Measurements from ENCODE around the gene RYR3. TPM values are rescaled to one million over a fixed set of nuclear protein-coding genes. Genes with fewer than 3 reads are reported as not detected.

RYR3 gene
- polyA plus RNA-seq, 3 donors: 0.02 to 4.4 (median 0.80) TPM

DNA sequence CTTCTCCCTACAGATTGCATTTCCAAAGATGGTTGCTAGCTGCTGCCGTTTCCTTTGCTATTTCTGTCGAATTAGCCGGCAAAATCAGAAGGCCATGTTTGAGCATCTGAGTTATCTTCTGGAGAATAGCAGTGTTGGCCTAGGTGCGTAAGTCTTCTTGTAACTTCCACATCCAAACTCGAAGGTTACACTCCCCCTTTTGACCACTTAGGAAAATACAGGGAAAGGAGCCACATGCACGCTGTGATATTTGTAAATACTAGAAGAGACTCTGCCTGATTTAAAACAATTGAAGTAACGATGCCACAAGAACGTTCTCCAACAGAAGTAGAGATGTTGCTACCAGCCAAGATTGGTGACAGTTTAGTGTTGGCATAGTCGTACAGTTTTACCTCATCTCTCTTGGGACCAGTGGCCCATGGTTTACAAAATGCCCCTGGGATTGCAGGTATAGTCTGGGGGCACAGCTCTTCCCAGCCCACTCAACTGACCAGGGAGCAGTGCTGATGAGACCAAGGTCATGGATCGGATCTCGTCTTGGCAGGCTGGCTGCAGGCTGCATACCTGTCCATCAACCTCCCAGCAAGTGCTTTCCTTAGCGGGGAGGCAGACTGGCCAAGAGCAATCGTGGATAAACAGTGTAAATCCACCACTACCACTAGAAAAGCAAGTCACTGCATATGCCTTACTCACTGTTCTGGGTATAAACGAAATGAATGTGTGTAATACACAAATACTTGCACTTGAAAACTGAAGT lies 389.1 kb downstream of the RYR3 start:
- WGBS, 3 donors: 47 to 72% (median 62%) methylated on average over 14 of the region's 14 CpGs
- H3K27ac ChIP-seq (ENCODE audit: low read depth, low read length): no peak overlapping the region

DNA sequence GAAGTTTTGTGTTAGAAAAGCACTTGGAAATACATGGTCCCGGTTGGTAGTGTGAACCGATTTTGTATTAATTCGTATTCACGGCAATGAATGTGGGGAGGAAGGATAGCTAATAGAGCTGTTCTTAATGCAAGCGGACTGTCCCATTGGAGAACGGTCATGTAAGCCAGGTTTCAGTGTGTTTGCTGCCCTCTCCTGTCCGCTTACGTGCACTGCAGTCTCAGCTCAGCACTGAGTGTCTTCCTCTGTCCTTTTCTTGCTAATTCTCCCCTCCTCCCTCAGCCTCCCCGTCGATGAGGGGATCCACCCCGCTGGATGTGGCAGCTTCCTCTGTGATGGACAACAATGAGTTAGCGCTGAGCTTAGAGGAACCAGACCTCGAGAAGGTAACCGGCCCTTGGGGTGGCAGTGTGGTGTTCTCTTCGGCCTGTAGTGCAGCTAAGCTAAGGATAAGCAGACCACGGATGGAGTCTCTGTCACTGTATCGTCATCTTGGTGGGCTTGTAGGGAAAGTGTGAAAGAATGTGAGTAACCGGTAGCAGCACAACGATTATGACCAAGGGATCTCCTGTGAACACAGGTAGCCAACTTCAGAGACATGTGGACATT lies 390.0 kb downstream of the RYR3 start:
- no peak overlapping the region for H3K27ac ChIP-seq (ENCODE audit: low read depth, low read length)
- WGBS, 3 donors: 17 to 25% (median 18%) methylated on average over 19 of the region's 19 CpGs

DNA sequence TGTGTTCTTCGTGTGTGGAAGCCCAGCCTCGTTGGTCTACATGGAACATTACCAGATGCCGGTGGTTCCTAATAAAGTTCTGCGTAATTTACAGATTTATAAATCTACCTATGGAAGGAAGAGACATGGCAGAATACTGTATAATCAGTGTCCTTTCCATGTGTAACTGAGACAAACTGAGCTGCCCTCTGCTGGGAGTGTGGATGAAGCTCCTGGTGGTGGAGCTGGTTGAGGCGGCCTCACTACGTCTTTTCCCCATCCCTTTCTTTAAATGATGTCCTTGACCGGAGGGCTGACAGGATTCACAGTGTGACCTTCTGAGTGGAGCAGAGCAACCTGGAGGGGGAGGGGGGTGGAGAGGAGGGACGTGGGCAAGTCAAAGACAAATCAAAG lies 390.5 kb downstream of the RYR3 start:
- no peak overlapping the region for H3K27ac ChIP-seq (ENCODE audit: low read depth, low read length)
- 53 to 85% (median 82%) methylated on average over 8 of the region's 8 CpGs for WGBS, 3 donors

DNA sequence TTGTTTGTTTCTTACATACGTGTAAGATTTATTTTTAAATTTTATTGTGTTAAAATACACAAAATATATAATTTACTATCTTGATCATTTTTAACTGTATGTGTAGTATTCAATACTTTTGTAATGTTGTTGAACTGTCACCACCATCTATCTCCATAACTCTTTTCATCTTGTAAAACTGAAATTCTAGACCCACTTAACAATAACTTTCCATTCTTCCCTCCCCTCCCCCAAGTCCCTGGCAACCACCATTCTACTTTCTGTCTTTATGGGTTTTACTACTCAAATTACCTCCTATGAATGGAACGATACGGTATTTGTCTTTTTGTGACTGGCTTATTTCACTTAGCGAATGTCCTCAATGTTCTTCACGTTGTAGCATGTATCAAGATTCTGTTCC lies 395.4 kb downstream of the RYR3 start:
- no peak overlapping the region for H3K27ac ChIP-seq (ENCODE audit: low read depth, low read length)
- 77 to 82% (median 78%) methylated on average over 5 of the region's 5 CpGs for WGBS, 3 donors

DNA sequence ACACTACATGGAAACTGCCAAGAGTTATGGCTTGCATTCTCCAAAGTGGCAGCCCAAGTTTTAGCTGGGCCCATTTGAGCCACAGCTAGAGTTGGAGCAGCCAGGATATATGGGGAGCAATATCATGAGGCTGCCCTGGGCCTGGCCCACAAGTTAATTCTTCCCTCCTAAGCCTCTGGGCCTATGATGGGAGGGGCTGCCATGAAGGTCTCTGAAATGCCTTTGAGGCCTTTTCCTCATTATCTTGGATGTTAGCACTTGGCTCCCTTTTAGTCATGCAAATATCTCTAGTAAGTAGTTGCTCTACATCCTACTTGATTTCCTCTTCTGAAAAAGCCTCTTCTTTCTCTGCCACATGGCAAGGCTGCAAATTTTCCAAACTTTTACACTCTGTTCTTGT lies 400.0 kb downstream of the RYR3 start:
- no peak overlapping the region for H3K27ac ChIP-seq (ENCODE audit: low read depth, low read length)

DNA sequence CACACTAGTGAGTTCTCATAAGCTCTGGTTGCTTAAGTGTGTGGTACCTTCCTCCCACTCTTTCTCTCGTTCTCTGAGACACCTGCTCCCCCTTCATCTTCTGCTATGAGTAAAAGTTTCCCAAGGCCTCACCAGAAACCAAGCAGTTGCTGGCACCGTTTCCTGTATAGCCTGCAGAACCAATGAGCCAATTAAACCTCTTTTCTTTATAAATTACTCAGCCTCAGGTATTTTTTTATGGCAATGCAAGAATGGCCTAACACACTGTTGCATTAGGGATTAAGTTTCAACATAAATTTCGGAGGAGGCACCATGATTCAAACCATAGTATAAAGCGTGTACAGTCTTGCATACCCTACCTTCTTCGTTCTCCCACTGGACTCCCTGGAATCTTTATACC lies 405.3 kb downstream of the RYR3 start:
- no peak overlapping the region for H3K27ac ChIP-seq (ENCODE audit: low read depth, low read length)
- WGBS, 3 donors: 69 to 80% (median 80%) methylated on average over 5 of the region's 5 CpGs

DNA sequence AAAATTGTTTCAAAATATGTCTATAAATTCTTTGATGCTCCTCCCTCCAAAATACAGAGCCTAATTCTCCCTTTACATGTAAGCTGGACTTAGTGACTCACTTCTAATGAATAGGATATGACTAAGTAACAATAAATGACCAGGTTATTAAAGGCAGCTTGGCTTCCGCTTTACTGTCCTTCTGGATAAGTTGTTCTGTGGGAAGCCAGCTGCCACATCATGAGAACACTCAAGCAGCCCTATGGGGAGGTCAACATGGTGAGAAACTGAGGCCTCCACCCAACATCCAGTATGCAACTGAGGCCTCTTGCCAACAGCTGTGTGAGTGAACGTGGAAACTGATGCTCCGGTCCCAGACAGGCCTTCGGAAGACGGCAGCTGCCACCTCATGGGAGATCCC lies 410.2 kb downstream of the RYR3 start:
- H3K27ac ChIP-seq (ENCODE audit: low read depth, low read length): no peak overlapping the region
- WGBS, 3 donors: 89 to 92% (median 90%) methylated on average over 5 of the region's 5 CpGs

DNA sequence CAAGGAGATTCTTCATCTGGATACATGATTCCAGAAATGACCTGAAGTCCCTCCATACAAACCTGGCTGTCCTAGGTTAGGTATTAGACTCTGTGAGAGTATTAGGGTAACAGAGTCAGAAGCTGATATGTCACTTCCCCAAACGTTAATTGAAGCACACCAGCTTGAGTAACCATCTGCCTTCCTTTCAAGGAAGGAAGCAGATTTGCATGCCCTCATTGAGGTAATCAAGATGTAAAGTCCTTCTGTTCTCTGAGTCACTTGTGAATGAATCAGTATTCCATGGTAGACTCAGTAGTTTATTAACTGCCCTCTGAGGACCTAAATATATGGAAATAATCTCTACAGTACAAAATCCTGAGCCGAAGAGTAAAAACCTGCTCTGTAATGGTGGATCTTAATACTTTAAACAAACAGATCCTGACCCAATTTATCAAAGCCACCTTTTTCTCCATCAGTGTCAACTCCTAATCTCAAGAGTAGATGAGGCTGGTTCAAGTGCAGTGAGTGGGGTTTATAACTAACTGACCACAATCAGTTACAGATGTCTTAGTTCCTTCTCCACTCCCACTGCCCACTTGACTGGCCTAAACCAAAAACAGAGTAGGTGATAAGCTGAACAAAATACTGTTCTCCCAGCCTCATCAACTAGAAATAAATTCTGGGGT lies 411.4 kb downstream of the RYR3 start:
- 31 to 44% (median 39%) methylated on average over 2 of the region's 2 CpGs for WGBS, 3 donors

DNA sequence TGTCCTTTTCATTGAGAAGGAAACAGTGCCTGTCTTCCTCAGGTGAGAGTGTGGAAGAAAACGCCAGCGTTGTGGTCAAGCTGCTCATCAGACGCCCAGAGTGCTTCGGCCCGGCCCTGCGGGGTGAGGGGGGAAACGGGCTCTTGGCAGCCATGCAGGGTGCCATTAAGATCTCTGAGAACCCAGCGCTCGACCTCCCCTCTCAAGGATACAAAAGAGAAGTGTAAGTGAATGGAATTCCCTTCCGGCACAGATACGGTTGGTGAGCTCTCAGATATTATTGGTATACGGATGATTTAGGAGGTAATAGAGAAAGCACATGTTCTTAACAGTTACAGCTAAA lies 411.9 kb downstream of the RYR3 start:
- 92 to 94% (median 94%) methylated on average over 12 of the region's 12 CpGs for WGBS, 3 donors
- no peak overlapping the region for H3K27ac ChIP-seq (ENCODE audit: low read depth, low read length)

More for the DNA sequence above, 411.4 kb downstream of the RYR3 start:
- H3K27ac ChIP-seq (ENCODE audit: low read depth, low read length): no peak overlapping the region

DNA sequence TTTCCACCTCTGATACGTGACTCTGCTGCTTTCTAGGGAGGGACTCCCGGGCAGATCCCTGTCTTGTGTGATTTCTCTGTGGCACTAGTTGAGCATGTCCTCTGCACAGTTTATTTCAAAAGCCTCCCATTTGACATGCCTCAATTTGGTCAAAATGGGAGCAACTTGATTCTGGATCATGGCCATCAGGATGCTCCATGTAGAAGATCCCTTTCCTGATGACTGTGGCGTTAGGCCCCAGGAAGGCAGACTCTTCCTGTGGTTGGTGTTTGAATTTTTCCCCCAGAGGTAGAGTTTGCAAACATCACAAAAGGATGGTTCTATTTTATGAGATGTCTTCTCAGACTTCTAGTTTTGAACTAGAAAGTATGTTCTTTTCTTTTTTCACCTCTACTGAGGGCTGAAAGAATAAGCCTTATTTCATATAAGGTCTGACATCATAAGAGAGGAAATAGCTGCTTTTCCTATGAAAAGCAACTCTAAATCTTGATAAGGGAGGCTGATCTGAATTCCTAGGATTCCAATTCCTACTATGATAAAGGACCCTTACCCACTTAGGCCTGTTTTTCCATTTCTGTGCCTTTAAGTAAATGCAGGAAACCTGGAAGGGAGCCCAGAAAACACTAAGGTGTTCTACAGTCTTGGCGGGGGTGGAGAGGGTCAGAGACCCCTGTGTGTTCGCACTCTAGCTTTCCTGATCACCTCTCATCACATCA lies 413.7 kb downstream of the RYR3 start:
- H3K27ac ChIP-seq (ENCODE audit: low read depth, low read length): no peak overlapping the region
- 60 to 64% (median 63%) methylated on average over 5 of the region's 5 CpGs for WGBS, 3 donors

DNA sequence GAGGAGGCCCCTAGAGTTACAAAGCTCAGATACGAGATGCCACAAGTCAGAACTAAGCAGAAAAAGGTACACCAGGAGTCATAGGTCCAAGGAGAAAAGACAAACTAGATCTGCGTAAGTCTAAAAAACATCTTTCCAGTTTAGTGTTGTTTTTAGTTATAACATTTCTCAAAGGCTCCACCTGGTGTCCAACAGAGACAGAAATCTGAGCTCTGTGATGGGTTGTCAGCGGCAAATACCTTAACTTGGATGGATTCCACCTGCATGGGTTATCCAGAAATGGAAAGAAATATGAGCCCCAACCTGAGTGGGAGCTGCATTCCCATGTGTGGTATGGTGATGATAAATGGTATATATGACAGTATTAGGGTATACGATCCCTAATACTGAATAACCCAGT lies 418.9 kb downstream of the RYR3 start:
- WGBS, 3 donors: 83 to 87% (median 83%) methylated on average over 4 of the region's 4 CpGs
- H3K27ac ChIP-seq (ENCODE audit: low read depth, low read length): no peak overlapping the region

DNA sequence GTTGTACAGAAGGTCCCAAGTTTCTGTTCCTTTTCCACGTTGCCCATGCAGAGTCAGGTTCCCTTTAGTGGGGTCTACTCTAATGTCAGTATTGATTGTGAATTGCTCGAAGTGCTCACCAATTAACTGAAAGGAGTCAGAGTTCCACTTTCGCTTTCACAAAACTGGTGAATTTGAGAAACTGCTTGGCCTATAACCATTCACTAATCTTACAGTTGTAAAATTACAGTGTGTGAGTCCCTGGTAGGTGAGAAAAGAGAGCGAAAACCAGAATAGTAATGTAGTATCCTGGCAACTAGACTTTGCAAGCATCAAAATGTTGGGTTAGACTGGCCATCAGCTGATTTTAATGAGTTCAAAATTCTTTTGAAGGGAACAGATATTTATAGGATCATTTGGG lies 420.0 kb downstream of the RYR3 start:
- WGBS, 3 donors: 73 to 77% (median 73%) methylated on average over 4 of the region's 4 CpGs
- no peak overlapping the region for H3K27ac ChIP-seq (ENCODE audit: low read depth, low read length)

DNA sequence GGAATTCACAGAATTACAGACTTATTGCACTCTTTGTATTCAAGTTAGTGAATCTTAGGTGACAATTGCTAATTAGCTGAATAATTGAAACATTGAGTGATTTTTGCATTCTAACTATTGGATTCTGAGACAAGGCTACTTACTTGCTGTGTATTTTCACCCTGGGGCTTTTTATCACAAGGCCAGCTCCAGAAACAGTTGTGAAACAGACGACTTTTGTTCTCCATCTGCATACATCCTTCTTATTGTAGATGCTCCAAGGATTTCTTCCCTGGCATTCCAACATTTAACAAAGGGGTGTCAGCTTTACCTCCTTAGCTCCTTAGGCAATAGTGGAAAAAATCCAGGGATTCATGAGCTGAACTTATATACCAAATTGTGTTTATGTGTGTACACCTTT lies 424.4 kb downstream of the RYR3 start:
- 24 to 35% (median 26%) methylated on average over 1 of the region's 1 CpG for WGBS, 3 donors
- H3K27ac ChIP-seq (ENCODE audit: low read depth, low read length): no peak overlapping the region

DNA sequence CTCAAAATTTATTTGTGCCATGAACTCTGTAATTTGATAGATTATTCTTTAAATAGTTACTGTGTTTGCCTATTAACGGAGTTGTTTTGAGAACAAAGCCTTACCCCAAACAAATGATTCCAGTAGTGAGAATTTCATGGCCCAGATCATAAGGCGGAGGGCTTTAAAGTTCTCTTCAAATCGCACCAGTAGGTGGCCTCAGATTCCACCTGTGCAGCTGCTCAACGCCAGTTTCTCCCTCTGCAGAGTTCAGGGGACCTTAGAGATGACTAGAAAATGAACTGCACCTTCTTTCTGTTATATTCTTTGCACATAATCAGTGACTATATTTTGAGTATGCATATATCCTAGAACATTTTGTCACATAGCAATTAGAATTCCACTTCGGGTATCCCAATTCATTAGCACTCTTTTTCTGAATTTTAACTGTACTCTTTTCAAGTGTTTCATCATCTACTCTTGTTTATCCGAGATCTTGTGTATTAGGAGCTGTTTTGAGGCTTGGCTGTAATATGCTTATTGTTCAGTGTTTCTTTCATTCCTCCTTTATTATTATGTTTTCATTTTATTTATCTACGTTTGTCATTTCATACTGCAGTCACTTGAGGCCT lies 425.0 kb downstream of the RYR3 start:
- WGBS, 3 donors: 51 to 54% (median 53%) methylated on average over 7 of the region's 7 CpGs

DNA sequence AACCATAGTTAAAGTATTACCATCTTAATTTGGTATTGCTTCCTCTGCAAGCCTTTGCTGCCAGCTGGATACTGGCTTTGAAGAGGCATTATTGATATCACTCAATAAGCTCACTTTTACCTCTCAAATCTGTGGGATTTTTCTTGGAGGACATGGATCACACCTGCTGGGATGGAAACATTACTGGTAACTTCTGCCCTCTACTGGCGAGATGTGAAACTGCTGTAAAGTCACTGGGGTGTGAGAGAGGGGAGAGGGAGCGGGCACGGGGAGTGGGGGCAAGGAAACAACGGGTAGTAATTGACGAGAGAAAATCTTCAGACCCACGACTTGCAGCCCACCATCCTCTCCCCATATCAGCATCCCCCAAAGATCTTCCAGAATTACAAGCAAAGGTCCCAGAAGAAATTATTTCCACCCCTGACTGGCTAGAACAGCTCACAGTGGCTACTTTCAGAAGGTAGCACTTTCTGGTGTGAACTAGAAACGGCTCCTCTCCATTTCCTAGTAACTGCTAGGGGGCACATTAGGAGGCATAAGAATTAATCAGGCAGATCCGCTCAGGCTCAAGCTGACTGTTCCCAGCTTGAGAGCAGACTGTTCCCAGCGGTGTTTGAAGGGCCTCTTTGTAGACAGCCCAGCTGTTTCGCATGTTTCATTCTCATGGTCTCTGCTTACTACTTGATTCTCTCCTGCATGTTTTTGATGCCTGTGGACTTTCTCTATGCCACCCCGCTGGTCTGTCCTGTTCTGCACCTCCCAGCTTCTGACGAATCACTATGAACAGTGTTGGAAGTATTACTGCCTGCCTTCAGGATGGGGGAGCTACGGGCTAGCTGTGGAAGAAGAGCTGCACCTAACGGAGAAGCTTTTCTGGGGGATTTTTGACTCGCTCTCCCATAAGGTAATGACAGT lies 427.2 kb downstream of the RYR3 start:
- no peak overlapping the region for H3K27ac ChIP-seq (ENCODE audit: low read depth, low read length)
- WGBS, 3 donors: 23 to 45% (median 45%) methylated on average over 15 of the region's 15 CpGs

More for the DNA sequence above, 425.0 kb downstream of the RYR3 start:
- H3K27ac ChIP-seq (ENCODE audit: low read depth, low read length): no peak overlapping the region

DNA sequence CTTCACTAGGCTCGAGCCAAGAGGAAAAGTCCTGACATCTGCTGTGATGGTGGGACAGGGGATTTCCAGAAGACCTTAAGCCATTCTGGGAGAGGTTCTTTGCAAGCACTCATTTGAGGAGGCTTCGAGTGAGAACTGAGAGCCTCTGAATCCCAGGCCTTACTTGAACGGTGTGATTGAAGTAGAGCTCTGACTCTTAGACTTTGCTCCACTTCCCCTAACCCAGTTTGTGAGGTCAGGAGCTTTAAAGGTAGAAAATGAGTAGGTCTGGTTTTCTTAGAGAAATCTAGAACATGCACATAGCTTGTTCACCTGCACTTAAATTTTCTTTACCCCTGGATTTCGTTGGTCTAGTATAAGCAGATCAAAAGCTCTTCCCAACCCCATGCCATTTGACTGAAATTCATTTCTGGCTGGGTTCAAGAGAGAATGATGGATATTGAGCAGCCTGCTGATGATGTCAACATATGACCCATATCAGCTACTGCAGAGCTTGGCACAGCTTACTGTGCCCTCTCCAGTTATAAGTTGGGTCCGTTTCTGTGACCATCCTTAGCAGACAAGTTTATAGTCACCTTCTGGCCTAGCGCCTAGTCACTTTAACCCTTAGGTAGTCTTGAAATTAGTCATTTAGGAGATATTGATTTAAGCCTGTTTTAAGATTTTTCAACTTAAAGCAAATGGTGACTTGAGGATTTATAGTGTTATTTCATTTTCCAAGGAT lies 428.3 kb downstream of the RYR3 start:
- WGBS, 3 donors: 60 to 73% (median 68%) methylated on average over 6 of the region's 6 CpGs
- H3K27ac ChIP-seq (ENCODE audit: low read depth, low read length): no peak overlapping the region

DNA sequence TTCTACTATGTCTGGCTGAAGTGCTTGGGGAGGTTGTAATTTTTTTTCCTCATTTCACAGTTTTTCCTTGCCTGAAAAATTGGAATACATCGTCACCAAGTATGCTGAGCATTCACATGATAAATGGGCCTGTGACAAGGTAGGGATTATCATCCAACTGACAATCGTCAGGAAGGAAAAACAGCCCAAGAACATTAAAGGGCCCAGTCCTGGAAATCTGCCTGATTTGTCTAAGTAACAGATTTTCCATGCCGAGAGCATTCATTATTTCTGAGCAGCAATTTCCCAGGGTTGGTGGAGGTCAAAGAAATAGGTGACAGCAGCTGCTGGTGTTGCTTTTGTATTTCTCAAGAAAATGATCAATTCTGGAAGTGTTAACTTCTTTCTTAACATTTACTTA lies 431.5 kb downstream of the RYR3 start:
- 37 to 51% (median 40%) methylated on average over 3 of the region's 3 CpGs for WGBS, 3 donors
- no peak overlapping the region for H3K27ac ChIP-seq (ENCODE audit: low read depth, low read length)
